HCT116 (cell line): Measurements from ENCODE around the gene PPM1H. TPM values are rescaled to one million over a fixed set of nuclear protein-coding genes. Genes with fewer than 3 reads are reported as not detected.

Experiments
- ATAC-seq: fragments of 200-7000 bp; cut with Tn5 transposase; 2 replicates; pipeline ENCODE4 v1.9.1; 2020; ENCODE audit warnings: mild to moderate bottlenecking, moderate library complexity
- BruUV-seq: library from RNA; stranded (reverse); fragments of 400-500 nt; replicated peaks from 2 replicates; lab custom pipeline; 2021; lab: Mats Ljungman, UMichigan
- CTCF ChIA-PET: fragments of 300-600 bp; sonication (Branson Sonifier 250); formaldehyde crosslinking; loops from one replicate; lab custom pipeline; 2021; ENCODE audit warnings: antibody characterized with exemption; lab: Charles Lee
- POLR2A ChIA-PET: fragments of 300-600, 350-600 bp; sonication (Branson Sonifier 250); formaldehyde crosslinking; loops from one replicate; lab custom pipeline; 2021; ENCODE audit warnings: antibody characterized with exemption; lab: Charles Lee
- RAD21 ChIA-PET, 2 experiments: fragments of 300-600 bp; sonication (Branson Sonifier 250); formaldehyde crosslinking; loops; one replicate each; lab custom pipeline; 2023; ENCODE audit warnings: low total read pairs in 2 of 2; ENCODE audit not compliant: uncharacterized antibody in 2 of 2, unreplicated experiment in 2 of 2, low non-redundant PET in 1 of 2; lab: Charles Lee
- DNase-seq: peaks from one replicate; pipeline ENCODE4 v3.0.0-alpha.2; 2010; ENCODE audit warnings: low read depth, low spot score
- H2AFZ ChIP-seq: fragments of 200-600 bp; shearing (Covaris generic), sonication (generic); 2 replicates; pipeline ENCODE4 v1.6.1; 2017; ENCODE audit warnings: low read depth, mixed run types, mixed read lengths, antibody characterized with exemption, low read length; ENCODE audit not compliant: poor library complexity, severe bottlenecking
- H3K27ac ChIP-seq: 2 replicates; pipeline ENCODE4 v1.5.1; 2012; ENCODE audit warnings: low read depth, low read length
- H3K27me3 ChIP-seq: fragments of 200-600 bp; sonication (generic); 2 replicates; pipeline ENCODE4 v1.6.1; 2016; ENCODE audit warnings: mixed run types, low read length, mixed read lengths; ENCODE audit not compliant: insufficient read depth
- H3K36me3 ChIP-seq, 2 experiments: fragments of 200-500 bp in 1 of 2; fragments of 200-600 bp in 1 of 2; sonication (Bioruptor generic) in 1 of 2; sonication (generic) in 1 of 2; 2 replicates each; pipeline versions ENCODE4 v1.5.1 to v1.6.1; 2014 to 2016; ENCODE audit warnings: low read length in 2 of 2, inconsistent platforms in 1 of 2, mixed read lengths in 1 of 2, mixed run types in 1 of 2; ENCODE audit not compliant: insufficient read depth in 2 of 2, control insufficient read depth in 1 of 2
- H3K4me1 ChIP-seq, 2 experiments: fragments of 200-600 bp in 1 of 2; sonication (generic) in 1 of 2; 2 replicates each; pipeline versions ENCODE4 v1.5.1 to v1.6.1; 2012 to 2017; ENCODE audit warnings: low read length in 2 of 2, inconsistent platforms in 1 of 2, mild to moderate bottlenecking in 1 of 2, mixed read lengths in 1 of 2, mixed run types in 1 of 2, moderate library complexity in 1 of 2; ENCODE audit not compliant: insufficient read depth in 2 of 2, control insufficient read depth in 1 of 2
- H3K4me2 ChIP-seq: fragments of 200-600 bp; sonication (generic); 2 replicates; pipeline ENCODE4 v1.6.1; 2017; ENCODE audit warnings: mixed run types, low read length, mixed read lengths
- H3K4me3 ChIP-seq, 2 experiments: fragments of 200-600 bp in 1 of 2; sonication (generic) in 1 of 2; replicated peaks in 1 of 2; 2 replicates each; pipeline ENCODE4 v1.5.1; 2011 to 2016; ENCODE audit warnings: low read length in 2 of 2, control low read depth in 1 of 2, low read depth in 1 of 2, mild to moderate bottlenecking in 1 of 2, mixed read lengths in 1 of 2, mixed run types in 1 of 2
- H3K79me2 ChIP-seq: fragments of 200-600 bp; sonication (generic); 2 replicates; pipeline ENCODE4 v1.6.1; 2017; ENCODE audit warnings: mild to moderate bottlenecking, mixed run types, low read length, moderate library complexity, mixed read lengths; ENCODE audit not compliant: insufficient read depth
- H3K9ac ChIP-seq: fragments of 200-600 bp; sonication (generic); 2 replicates; pipeline ENCODE4 v1.6.1; 2016; ENCODE audit warnings: low read length, mixed read lengths
- H3K9me2 ChIP-seq: fragments of 200-600 bp; sonication (generic), shearing (Covaris generic); 2 replicates; pipeline ENCODE4 v1.6.1; 2017; ENCODE audit warnings: mixed run types, mild to moderate bottlenecking, moderate library complexity; ENCODE audit not compliant: insufficient read depth
- H3K9me3 ChIP-seq, 2 experiments: fragments of 200-500 bp in 1 of 2; fragments of 200-600 bp in 1 of 2; sonication (Bioruptor generic) in 1 of 2; sonication (generic) in 1 of 2; 2 replicates each; pipeline ENCODE4 v1.6.1; 2014 to 2017; ENCODE audit warnings: low read length in 2 of 2, mixed read lengths in 2 of 2, inconsistent platforms in 1 of 2, low read depth in 1 of 2, mild to moderate bottlenecking in 1 of 2, mixed run types in 1 of 2, moderate library complexity in 1 of 2; ENCODE audit not compliant: control insufficient read depth in 1 of 2, insufficient read depth in 1 of 2
- H4K20me1 ChIP-seq: fragments of 200-600 bp; sonication (generic), shearing (Covaris generic); 2 replicates; pipeline ENCODE4 v1.6.1; 2017; ENCODE audit warnings: mixed run types, mild to moderate bottlenecking, moderate library complexity; ENCODE audit not compliant: insufficient read depth
- CBX3 ChIP-seq: IDR thresholded peaks from 2 replicates; pipeline ENCODE4 v1.6.1; 2012; ENCODE audit warnings: low read depth
- ELF1 ChIP-seq: IDR thresholded peaks from 2 replicates; pipeline ENCODE4 v1.6.1; 2012; ENCODE audit warnings: low read depth, borderline replicate concordance
- EZH2 ChIP-seq: fragments of 200-600 bp; sonication (generic); IDR thresholded peaks from 2 replicates; pipeline ENCODE4 v1.6.1; 2017; ENCODE audit warnings: antibody characterized with exemption, mixed run types
- EZH2phosphoT487 ChIP-seq: fragments of 200-600 bp; IDR thresholded peaks from 2 replicates; pipeline ENCODE4 v1.6.1; 2018; ENCODE audit warnings: antibody characterized with exemption, borderline replicate concordance
- FOSL1 ChIP-seq: IDR thresholded peaks from 2 replicates; pipeline ENCODE4 v1.6.1; 2012; ENCODE audit warnings: low read depth
- JUND ChIP-seq: IDR thresholded peaks from 2 replicates; pipeline ENCODE4 v1.6.1; 2012
- POLR2A ChIP-seq: IDR thresholded peaks from 2 replicates; pipeline ENCODE4 v1.7.0; 2011; ENCODE audit warnings: borderline replicate concordance; ENCODE audit not compliant: insufficient read depth, insufficient read length; ENCODE audit errors: extremely low read depth
- RAD21 ChIP-seq: IDR thresholded peaks from 2 replicates; pipeline ENCODE4 v1.6.1; 2012; ENCODE audit warnings: low read depth, mild to moderate bottlenecking
- SIN3A ChIP-seq: IDR thresholded peaks from 2 replicates; pipeline ENCODE4 v1.6.1; 2012; ENCODE audit warnings: low read depth
- SRF ChIP-seq: IDR thresholded peaks from 2 replicates; pipeline ENCODE4 v1.6.1; 2012; ENCODE audit warnings: low read depth
- ZFX ChIP-seq: fragments of 450-650 bp; IDR thresholded peaks from 2 replicates; pipeline ENCODE4 v1.6.1; 2017
- ZNF274 ChIP-seq: fragments of 200-500 bp; sonication (Bioruptor generic); IDR thresholded peaks from 2 replicates; pipeline ENCODE4 v1.6.1; 2014; ENCODE audit warnings: mild to moderate bottlenecking, low read depth, low read length, inconsistent platforms
- intact Hi-C: fragments of 100-400 bp; cut with micrococcal nuclease; formaldehyde crosslinking; loops from 2 replicates; pipeline ENCODE4 v1.10.0; 2022
- total RNA-seq: library from RNA; stranded (reverse); gene quantifications from one replicate; pipeline ENCODE4 v1.2.1, GENCODE V29; 2021; ENCODE audit not compliant: unreplicated experiment
- TF ChIP-seq, protein P1 (sequence below): IDR thresholded peaks from 2 replicates; pipeline ENCODE4 v1.6.1; 2012; ENCODE audit warnings: low read depth
- TF ChIP-seq, protein P2 (sequence below): IDR thresholded peaks from 2 replicates; pipeline ENCODE4 v1.6.1; 2012
- TF ChIP-seq, protein P3 (sequence below): IDR thresholded peaks from 2 replicates; pipeline ENCODE4 v1.6.1; 2011; ENCODE audit warnings: mild to moderate bottlenecking, low read length, moderate library complexity; ENCODE audit not compliant: insufficient replicate concordance; ENCODE audit errors: extremely low read depth
- TF ChIP-seq, protein P4 (sequence below): IDR thresholded peaks from 2 replicates; pipeline ENCODE4 v1.6.1; 2012

Gene PPM1H
- total RNA-seq, 1 experiment from 2014 or later = 8.0 TPM

DNA sequence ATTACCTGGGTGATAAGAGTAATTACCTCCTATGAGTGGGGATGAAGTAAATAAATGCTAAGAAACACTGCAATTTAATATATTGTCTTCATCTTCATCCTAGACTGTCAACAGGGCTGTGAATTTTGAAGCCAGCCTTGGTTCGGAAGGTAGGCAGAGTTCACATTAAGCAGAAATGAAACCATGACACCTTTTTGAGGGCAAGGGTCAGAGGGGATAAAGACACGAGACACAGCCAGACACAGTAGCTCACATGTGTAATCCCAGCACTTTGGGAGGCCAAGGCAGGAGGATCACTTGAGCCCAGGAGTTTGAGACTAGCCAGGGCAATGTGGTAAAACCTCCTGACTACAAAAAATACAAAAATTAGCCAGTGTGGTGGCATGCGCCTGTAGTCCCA lies 243.6 kb downstream of the PPM1H start:
- H3K27ac ChIP-seq = no peak overlapping the region

More for the DNA sequence above, 243.6 kb downstream of the PPM1H start:
- CTCF ChIA-PET = no interaction called here
- DNase-seq (no peak), ATAC-seq (no peak)
- Histone ChIP-seq H3K9ac (no peak overlapping the region), H3K4me3 (no peak overlapping the region), H3K79me2 (no peaks in the 10 kb centered on the region), H2AFZ (no peak overlapping the region), H3K27me3 (no peaks in the 10 kb centered on the region), H3K9me3 (no peaks in the 10 kb centered on the region), H3K4me2 (no peak overlapping the region), H3K4me1 (no peaks in the 10 kb centered on the region), H3K9me2 (no peaks in the 10 kb centered on the region), H3K36me3 (no peaks in the 10 kb centered on the region), H4K20me1 (no peaks in the 10 kb centered on the region)
- BruUV-seq = no TSS peak
- TF ChIP-seq ZNF274 (no peak), SRF (no peak), RAD21 (no peak), ELF1 (no peak), JUND (no peak), SIN3A (no peak), EZH2 (no peak), ZFX (no peak), POLR2A (no peak), FOSL1 (no peak), CBX3 (no peak), EZH2phosphoT487 (no peak)
- TF ChIP-seq, protein P1, sequence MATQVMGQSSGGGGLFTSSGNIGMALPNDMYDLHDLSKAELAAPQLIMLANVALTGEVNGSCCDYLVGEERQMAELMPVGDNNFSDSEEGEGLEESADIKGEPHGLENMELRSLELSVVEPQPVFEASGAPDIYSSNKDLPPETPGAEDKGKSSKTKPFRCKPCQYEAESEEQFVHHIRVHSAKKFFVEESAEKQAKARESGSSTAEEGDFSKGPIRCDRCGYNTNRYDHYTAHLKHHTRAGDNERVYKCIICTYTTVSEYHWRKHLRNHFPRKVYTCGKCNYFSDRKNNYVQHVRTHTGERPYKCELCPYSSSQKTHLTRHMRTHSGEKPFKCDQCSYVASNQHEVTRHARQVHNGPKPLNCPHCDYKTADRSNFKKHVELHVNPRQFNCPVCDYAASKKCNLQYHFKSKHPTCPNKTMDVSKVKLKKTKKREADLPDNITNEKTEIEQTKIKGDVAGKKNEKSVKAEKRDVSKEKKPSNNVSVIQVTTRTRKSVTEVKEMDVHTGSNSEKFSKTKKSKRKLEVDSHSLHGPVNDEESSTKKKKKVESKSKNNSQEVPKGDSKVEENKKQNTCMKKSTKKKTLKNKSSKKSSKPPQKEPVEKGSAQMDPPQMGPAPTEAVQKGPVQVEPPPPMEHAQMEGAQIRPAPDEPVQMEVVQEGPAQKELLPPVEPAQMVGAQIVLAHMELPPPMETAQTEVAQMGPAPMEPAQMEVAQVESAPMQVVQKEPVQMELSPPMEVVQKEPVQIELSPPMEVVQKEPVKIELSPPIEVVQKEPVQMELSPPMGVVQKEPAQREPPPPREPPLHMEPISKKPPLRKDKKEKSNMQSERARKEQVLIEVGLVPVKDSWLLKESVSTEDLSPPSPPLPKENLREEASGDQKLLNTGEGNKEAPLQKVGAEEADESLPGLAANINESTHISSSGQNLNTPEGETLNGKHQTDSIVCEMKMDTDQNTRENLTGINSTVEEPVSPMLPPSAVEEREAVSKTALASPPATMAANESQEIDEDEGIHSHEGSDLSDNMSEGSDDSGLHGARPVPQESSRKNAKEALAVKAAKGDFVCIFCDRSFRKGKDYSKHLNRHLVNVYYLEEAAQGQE = no peak
- TF ChIP-seq, protein P2, sequence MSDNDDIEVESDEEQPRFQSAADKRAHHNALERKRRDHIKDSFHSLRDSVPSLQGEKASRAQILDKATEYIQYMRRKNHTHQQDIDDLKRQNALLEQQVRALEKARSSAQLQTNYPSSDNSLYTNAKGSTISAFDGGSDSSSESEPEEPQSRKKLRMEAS = no peak
- TF ChIP-seq, protein P3, sequence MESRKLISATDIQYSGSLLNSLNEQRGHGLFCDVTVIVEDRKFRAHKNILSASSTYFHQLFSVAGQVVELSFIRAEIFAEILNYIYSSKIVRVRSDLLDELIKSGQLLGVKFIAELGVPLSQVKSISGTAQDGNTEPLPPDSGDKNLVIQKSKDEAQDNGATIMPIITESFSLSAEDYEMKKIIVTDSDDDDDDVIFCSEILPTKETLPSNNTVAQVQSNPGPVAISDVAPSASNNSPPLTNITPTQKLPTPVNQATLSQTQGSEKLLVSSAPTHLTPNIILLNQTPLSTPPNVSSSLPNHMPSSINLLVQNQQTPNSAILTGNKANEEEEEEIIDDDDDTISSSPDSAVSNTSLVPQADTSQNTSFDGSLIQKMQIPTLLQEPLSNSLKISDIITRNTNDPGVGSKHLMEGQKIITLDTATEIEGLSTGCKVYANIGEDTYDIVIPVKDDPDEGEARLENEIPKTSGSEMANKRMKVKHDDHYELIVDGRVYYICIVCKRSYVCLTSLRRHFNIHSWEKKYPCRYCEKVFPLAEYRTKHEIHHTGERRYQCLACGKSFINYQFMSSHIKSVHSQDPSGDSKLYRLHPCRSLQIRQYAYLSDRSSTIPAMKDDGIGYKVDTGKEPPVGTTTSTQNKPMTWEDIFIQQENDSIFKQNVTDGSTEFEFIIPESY = no peak
- TF ChIP-seq, protein P4, sequence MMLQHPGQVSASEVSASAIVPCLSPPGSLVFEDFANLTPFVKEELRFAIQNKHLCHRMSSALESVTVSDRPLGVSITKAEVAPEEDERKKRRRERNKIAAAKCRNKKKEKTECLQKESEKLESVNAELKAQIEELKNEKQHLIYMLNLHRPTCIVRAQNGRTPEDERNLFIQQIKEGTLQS = no peak
- RAD21 ChIA-PET = no interaction called here
- POLR2A ChIA-PET = no interaction called here
- intact Hi-C loops = no loop called here
